A549 (cell line): Measurements from ENCODE around the gene PTH2. TPM values are rescaled to one million over a fixed set of nuclear protein-coding genes. Genes with fewer than 3 reads are reported as not detected.

Experiments
- ATAC-seq, 2 experiments: fragments of 200-7000 bp in 1 of 2; fragments of >200 bp in 1 of 2; cut with Nextera tagmentation in 1 of 2; cut with Tn5 transposase in 1 of 2; 3 replicates each; pipeline versions ENCODE4 v1.8.0 to v1.9.1; 2018 to 2020; ENCODE audit warnings: mild to moderate bottlenecking in 1 of 2, moderate library complexity in 1 of 2
- CTCF ChIA-PET: fragments of 300-600 bp; sonication (Branson Sonifier 250); formaldehyde crosslinking; extraction: SDS; loops from one replicate; lab custom pipeline; 2021; ENCODE audit warnings: antibody characterized with exemption, inconsistent platforms; lab: Yijun Ruan, JAX
- POLR2A ChIA-PET: fragments of 350-600 bp; formaldehyde crosslinking; extraction: SDS; loops from one replicate; lab custom pipeline; 2021; ENCODE audit warnings: antibody characterized with exemption, inconsistent platforms; lab: Yijun Ruan, JAX
- DNase-seq, 2 experiments: peaks; one replicate each; pipeline versions ENCODE4 v3.0.0 to v3.0.0-alpha.2; 2011 to 2016; ENCODE audit warnings: low read depth in 1 of 2, low spot score in 1 of 2
- FAIRE-seq: peaks from 2 replicates; lab custom pipeline; 2011; peaks lifted over from hg19 to GRCh38; lab: Jason Lieb, UNC
- H3K27ac ChIP-seq, 2 experiments: fragments of >200 bp; sonication (Bioruptor Twin); formaldehyde crosslinking; 3 replicates each; pipeline ENCODE4 v1.5.1; 2016 to 2017
- H3K4me1 ChIP-seq: fragments of >200 bp; sonication (Bioruptor Twin); formaldehyde crosslinking; 3 replicates; pipeline ENCODE4 v1.6.1; 2016
- H3K4me2 ChIP-seq: fragments of >200 bp; sonication (Bioruptor Twin); formaldehyde crosslinking; 3 replicates; pipeline ENCODE4 v1.6.1; 2016
- H3K4me3 ChIP-seq: fragments of >200 bp; sonication (Bioruptor Twin); formaldehyde crosslinking; 3 replicates; pipeline ENCODE4 v1.5.1; 2016
- H3K9me3 ChIP-seq: fragments of >200 bp; sonication (Bioruptor Twin); formaldehyde crosslinking; 3 replicates; pipeline ENCODE4 v1.6.1; 2016
- BHLHE40 ChIP-seq: IDR thresholded peaks from 2 replicates; pipeline ENCODE4 v1.6.1; 2012; ENCODE audit warnings: low read depth, low read length, inconsistent platforms
- CEBPB ChIP-seq, 2 experiments: fragments of >200 bp in 1 of 2; sonication (Bioruptor Twin) in 1 of 2; formaldehyde crosslinking in 1 of 2; IDR thresholded peaks; 2 replicates each; pipeline ENCODE4 v1.6.1; 2012 to 2016
- CHD4 ChIP-seq: fragments of 200-600 bp; sonication (generic); IDR thresholded peaks from 2 replicates; pipeline ENCODE4 v1.6.1; 2016; ENCODE audit warnings: antibody characterized with exemption, mild to moderate bottlenecking, borderline replicate concordance
- E2F6 ChIP-seq: IDR thresholded peaks from 2 replicates; pipeline ENCODE4 v1.6.1; 2012; ENCODE audit warnings: low read depth, borderline replicate concordance
- EHMT2 ChIP-seq: fragments of 200-600 bp; sonication (generic); IDR thresholded peaks from 2 replicates; pipeline ENCODE4 v1.6.1; 2016; ENCODE audit warnings: antibody characterized with exemption, low read depth, mild to moderate bottlenecking, moderate library complexity
- ESRRA ChIP-seq: fragments of 150-350 bp; IDR thresholded peaks from 2 replicates; pipeline ENCODE4 v1.6.1; 2014; ENCODE audit warnings: mild to moderate bottlenecking, low read length, borderline replicate concordance
- HOXB5 ChIP-seq: fragments of 250-450 bp; sonication (Bioruptor Pico); IDR thresholded peaks from 2 replicates; pipeline ENCODE4 v1.5.0; 2020; ENCODE audit warnings: mild to moderate bottlenecking, moderate library complexity
- KDM5A ChIP-seq: fragments of 200-600 bp; sonication (generic); IDR thresholded peaks from 2 replicates; pipeline ENCODE4 v1.6.1; 2016; ENCODE audit warnings: antibody characterized with exemption, mild to moderate bottlenecking
- PHF8 ChIP-seq: fragments of 200-600 bp; sonication (generic); IDR thresholded peaks from 2 replicates; pipeline ENCODE4 v1.6.1; 2016; ENCODE audit warnings: low read depth, mild to moderate bottlenecking, antibody characterized with exemption, moderate library complexity, borderline replicate concordance
- RARB ChIP-seq: fragments of 250-450 bp; sonication (Bioruptor Pico); IDR thresholded peaks from 2 replicates; pipeline ENCODE4 v1.8.0; 2021; ENCODE audit warnings: mild to moderate bottlenecking, moderate library complexity
- RFX5 ChIP-seq: fragments of 450-650 bp; IDR thresholded peaks from 2 replicates; pipeline ENCODE4 v1.7.1; 2014; ENCODE audit warnings: antibody characterized with exemption, mild to moderate bottlenecking, moderate library complexity
- SREBF2 ChIP-seq: fragments of 450-650 bp; IDR thresholded peaks from 2 replicates; pipeline ENCODE4 v1.6.1; 2014; ENCODE audit warnings: mild to moderate bottlenecking, moderate library complexity
- TFCP2L1 ChIP-seq: fragments of 250-450 bp; sonication (Bioruptor Pico); IDR thresholded peaks from 2 replicates; pipeline ENCODE4 v1.5.0; 2021; ENCODE audit warnings: mild to moderate bottlenecking
- WGBS: methylation state at CpG from one replicate; pipeline ENCODE4 v1.1.6; 2017; ENCODE audit errors: missing lambda C conversion rate; 5-methylcytosine and 5-hydroxymethylcytosine counted together
- polyA plus RNA-seq, 4 experiments: library from polyadenylated mRNA; depleted of rRNA in 3 of 4; stranded (reverse); fragments of >200 nt; fragmentation: RNase III in 1 of 4; extraction: RNeasy Plus Mini Kit Qiagen cat#74134 plus additional on column Dnase treatment in 1 of 4; gene quantifications; 2 replicates in 3 of 4; 3 replicates in 1 of 4; pipeline ENCODE4 v1.2.3, GENCODE V29; 2011 to 2017
- TF ChIP-seq, protein P1 (sequence below): fragments of >200 bp; sonication (Bioruptor Twin); formaldehyde crosslinking; IDR thresholded peaks from 3 replicates; pipeline ENCODE4 v1.5.1; 2016
- TF ChIP-seq, protein P2 (sequence below): fragments of 150-350 bp; IDR thresholded peaks from 2 replicates; pipeline ENCODE4 v1.6.1; 2014; ENCODE audit warnings: low read depth, mild to moderate bottlenecking, low read length
- TF ChIP-seq, protein P3 (sequence below): fragments of >200 bp; sonication (Bioruptor Twin); formaldehyde crosslinking; IDR thresholded peaks from 3 replicates; pipeline ENCODE4 v1.6.1; 2016
- TF ChIP-seq, protein P4 (sequence below): IDR thresholded peaks from 2 replicates; pipeline ENCODE4 v1.6.1; 2012

Gene PTH2
- polyA plus RNA-seq, 2 of the 4 experiments (the other 2 are of a cell fraction) = not detected

GRCh38 chr19:49438261-49438660 is 15.0 kb upstream of the PTH2 start (continued):
- TF ChIP-seq PHF8 = no peak
- TF ChIP-seq, protein P1, sequence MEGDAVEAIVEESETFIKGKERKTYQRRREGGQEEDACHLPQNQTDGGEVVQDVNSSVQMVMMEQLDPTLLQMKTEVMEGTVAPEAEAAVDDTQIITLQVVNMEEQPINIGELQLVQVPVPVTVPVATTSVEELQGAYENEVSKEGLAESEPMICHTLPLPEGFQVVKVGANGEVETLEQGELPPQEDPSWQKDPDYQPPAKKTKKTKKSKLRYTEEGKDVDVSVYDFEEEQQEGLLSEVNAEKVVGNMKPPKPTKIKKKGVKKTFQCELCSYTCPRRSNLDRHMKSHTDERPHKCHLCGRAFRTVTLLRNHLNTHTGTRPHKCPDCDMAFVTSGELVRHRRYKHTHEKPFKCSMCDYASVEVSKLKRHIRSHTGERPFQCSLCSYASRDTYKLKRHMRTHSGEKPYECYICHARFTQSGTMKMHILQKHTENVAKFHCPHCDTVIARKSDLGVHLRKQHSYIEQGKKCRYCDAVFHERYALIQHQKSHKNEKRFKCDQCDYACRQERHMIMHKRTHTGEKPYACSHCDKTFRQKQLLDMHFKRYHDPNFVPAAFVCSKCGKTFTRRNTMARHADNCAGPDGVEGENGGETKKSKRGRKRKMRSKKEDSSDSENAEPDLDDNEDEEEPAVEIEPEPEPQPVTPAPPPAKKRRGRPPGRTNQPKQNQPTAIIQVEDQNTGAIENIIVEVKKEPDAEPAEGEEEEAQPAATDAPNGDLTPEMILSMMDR = no peak
- TF ChIP-seq, protein P2, sequence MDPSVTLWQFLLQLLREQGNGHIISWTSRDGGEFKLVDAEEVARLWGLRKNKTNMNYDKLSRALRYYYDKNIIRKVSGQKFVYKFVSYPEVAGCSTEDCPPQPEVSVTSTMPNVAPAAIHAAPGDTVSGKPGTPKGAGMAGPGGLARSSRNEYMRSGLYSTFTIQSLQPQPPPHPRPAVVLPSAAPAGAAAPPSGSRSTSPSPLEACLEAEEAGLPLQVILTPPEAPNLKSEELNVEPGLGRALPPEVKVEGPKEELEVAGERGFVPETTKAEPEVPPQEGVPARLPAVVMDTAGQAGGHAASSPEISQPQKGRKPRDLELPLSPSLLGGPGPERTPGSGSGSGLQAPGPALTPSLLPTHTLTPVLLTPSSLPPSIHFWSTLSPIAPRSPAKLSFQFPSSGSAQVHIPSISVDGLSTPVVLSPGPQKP = no peak

GRCh38 chr19:49437231-49437630 is 14.0 kb upstream of the PTH2 start:
- no peak for FAIRE-seq
- POLR2A ChIA-PET = interaction anchor here (1.7 kb wide), 1 partner anchor 15 kb away, joined by 6 read pairs; the partner anchor contains the start of gene PIH1D1
- CTCF ChIA-PET = interaction anchor here (1.2 to 2.4 kb wide), 3 partner anchors 12 to 46 kb away, joined by 3 to 23 read pairs (median 5); partner anchors contain the start of gene GFY
- no peak for TF ChIP-seq TFCP2L1 (CRISPR knock-in tag)
- TF ChIP-seq, protein P3, sequence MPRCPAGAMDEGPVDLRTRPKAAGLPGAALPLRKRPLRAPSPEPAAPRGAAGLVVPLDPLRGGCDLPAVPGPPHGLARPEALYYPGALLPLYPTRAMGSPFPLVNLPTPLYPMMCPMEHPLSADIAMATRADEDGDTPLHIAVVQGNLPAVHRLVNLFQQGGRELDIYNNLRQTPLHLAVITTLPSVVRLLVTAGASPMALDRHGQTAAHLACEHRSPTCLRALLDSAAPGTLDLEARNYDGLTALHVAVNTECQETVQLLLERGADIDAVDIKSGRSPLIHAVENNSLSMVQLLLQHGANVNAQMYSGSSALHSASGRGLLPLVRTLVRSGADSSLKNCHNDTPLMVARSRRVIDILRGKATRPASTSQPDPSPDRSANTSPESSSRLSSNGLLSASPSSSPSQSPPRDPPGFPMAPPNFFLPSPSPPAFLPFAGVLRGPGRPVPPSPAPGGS = no peak
- no peak for TF ChIP-seq EHMT2
- no peak for TF ChIP-seq KDM5A
- TF ChIP-seq E2F6 = no peak
- TF ChIP-seq CEBPB (IDR thresholded peaks at IDR 0.05) = no peak
- no peak for TF ChIP-seq HOXB5 (CRISPR knock-in tag)
- no peak for TF ChIP-seq CHD4
- TF ChIP-seq RFX5 = no peak
- no peak for TF ChIP-seq BHLHE40
- no peak for TF ChIP-seq ESRRA
- no peak for TF ChIP-seq SREBF2
- TF ChIP-seq, all 56 proteins: peak for 0
- no peak overlapping the region for H3K4me2 ChIP-seq
- ATAC-seq (no peak), DNase-seq (no peak)
- H3K4me3 ChIP-seq = no peak overlapping the region
- WGBS = 15% methylated on average over 6 of the region's 8 CpGs
- H3K9me3 ChIP-seq = no peaks in the 10 kb centered on the region; the same call in 2 of the 3 replicates
- peaks cover 16% of the 10 kb centered on the region for H3K4me1 ChIP-seq
- H3K27ac ChIP-seq = no peak overlapping the region

- FAIRE-seq (no peak), ATAC-seq (peak; percentile 14 to 15; a peak in 3 of 6 replicates), DNase-seq (peak in 1 of 2 experiments; percentile 64)
- Histone ChIP-seq H3K9me3 (no peaks in the 10 kb centered on the region; the same call in 2 of the 3 replicates), H3K27ac (no peak overlapping the region), H3K4me3 (no peak overlapping the region), H3K4me1 (peaks cover 8% of the 10 kb centered on the region), H3K4me2 (0 out of 3 replicates have a peak overlapping the region, but pooled peaks have one; percentile 9)
- ChIA-PET CTCF (interaction anchor here (1.0 to 4.2 kb wide), 11 partner anchors 9 to 211 kb away, joined by 3 to 30 read pairs (median 4); partner anchors contain the start of gene GFY), POLR2A (interaction anchor here (1.1 to 1.7 kb wide), 2 partner anchors 15 to 17 kb away, joined by 3 to 6 read pairs; partner anchors contain the start of genes ALDH16A1 and PIH1D1)
- TF ChIP-seq, protein P4, sequence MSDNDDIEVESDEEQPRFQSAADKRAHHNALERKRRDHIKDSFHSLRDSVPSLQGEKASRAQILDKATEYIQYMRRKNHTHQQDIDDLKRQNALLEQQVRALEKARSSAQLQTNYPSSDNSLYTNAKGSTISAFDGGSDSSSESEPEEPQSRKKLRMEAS = peak; percentile 48; the same call in 1 of the 2 replicates
- TF ChIP-seq RARB (CRISPR knock-in tag) = no peak
- 44% methylated on average over 42 of the region's 42 CpGs for WGBS
Observed at GRCh38 chr19:49436381-49437017, 13.3 kb upstream of the PTH2 start.
